Measurements from ENCODE around the gene CRYGD. TPM values are rescaled to one million over a fixed set of nuclear protein-coding genes. Genes with fewer than 3 reads are reported as not detected.

Gene CRYGD
- total and polyA plus RNA-seq, 2 of the 13 experiments (the other 11 are each of a cell fraction or from before 2014, with no cell fraction given) = not detected

DNA sequence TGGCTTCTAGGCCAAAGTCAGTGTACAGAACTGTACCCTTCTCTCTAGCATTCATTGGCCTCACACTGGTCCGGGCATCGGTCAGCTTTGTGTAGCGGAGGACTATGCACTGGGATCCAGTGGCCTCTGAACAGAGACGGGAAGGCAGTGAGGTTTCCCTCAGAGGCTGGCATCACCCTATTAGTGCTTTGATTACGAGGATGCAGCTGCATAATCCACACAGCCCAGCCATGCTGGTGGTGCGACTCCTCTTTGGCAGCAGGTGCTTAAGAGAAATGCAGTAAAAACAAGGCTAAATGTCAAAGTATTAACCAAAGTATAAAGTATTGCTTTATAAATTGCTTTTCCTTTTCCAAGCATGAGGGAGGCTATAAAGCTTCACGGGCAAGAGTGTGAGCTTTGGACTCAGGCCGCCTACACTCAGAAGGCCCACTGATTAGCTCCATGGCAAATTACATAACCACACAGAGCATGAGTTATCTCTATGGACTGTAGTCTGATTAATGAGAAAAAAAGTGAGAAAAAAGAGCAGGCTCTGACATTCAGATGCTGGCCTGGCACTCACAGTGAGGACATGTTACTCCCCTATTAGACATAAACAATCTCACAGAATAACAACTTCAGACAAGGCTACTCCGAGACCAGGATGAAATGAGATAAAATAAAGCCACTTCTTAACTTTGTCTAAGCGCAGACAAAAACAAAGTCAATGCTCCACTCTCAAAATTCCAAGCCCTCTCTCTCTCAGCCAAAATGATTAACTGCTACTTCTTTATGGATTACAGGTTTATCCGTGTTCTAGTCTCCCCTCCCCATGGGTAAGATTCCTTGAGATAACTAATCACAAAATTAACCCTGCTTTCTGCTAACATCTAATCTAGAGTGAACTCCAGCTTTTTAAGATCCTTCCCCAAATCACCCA, 11.7 kb upstream of the CRYGD start (continued):
- TF ChIP-seq, protein P1, sequence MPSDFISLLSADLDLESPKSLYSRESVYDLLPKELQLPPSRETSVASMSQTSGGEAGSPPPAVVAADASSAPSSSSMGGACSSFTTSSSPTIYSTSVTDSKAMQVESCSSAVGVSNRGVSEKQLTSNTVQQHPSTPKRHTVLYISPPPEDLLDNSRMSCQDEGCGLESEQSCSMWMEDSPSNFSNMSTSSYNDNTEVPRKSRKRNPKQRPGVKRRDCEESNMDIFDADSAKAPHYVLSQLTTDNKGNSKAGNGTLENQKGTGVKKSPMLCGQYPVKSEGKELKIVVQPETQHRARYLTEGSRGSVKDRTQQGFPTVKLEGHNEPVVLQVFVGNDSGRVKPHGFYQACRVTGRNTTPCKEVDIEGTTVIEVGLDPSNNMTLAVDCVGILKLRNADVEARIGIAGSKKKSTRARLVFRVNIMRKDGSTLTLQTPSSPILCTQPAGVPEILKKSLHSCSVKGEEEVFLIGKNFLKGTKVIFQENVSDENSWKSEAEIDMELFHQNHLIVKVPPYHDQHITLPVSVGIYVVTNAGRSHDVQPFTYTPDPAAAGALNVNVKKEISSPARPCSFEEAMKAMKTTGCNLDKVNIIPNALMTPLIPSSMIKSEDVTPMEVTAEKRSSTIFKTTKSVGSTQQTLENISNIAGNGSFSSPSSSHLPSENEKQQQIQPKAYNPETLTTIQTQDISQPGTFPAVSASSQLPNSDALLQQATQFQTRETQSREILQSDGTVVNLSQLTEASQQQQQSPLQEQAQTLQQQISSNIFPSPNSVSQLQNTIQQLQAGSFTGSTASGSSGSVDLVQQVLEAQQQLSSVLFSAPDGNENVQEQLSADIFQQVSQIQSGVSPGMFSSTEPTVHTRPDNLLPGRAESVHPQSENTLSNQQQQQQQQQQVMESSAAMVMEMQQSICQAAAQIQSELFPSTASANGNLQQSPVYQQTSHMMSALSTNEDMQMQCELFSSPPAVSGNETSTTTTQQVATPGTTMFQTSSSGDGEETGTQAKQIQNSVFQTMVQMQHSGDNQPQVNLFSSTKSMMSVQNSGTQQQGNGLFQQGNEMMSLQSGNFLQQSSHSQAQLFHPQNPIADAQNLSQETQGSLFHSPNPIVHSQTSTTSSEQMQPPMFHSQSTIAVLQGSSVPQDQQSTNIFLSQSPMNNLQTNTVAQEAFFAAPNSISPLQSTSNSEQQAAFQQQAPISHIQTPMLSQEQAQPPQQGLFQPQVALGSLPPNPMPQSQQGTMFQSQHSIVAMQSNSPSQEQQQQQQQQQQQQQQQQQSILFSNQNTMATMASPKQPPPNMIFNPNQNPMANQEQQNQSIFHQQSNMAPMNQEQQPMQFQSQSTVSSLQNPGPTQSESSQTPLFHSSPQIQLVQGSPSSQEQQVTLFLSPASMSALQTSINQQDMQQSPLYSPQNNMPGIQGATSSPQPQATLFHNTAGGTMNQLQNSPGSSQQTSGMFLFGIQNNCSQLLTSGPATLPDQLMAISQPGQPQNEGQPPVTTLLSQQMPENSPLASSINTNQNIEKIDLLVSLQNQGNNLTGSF (CRISPR knock-in tag; IDR thresholded peaks at IDR 0.05) = no peak
- TF ChIP-seq ATF7-NPFF (CRISPR knock-in tag; IDR thresholded peaks at IDR 0.05; ENCODE audit: low read depth) (no peak), MIER3 (CRISPR knock-in tag; IDR thresholded peaks at IDR 0.05; ENCODE audit: borderline replicate concordance) (no peak), ZMYM2 (CRISPR knock-in tag; IDR thresholded peaks at IDR 0.05) (0 out of 2 replicates have a peak, but pooled peaks have one; percentile 55), MED1 (CRISPR knock-in tag; IDR thresholded peaks at IDR 0.05) (no peak), SALL1 (CRISPR knock-in tag; IDR thresholded peaks at IDR 0.05) (peak; percentile 45), CEBPG (CRISPR knock-in tag; IDR thresholded peaks at IDR 0.05) (peak; percentile 58), NR2F6 (IDR thresholded peaks at IDR 0.05) (no peak), NR2F6 (CRISPR knock-in tag; IDR thresholded peaks at IDR 0.05) (peak; percentile 33; the same call in 1 of the 2 replicates), TGIF2 (CRISPR knock-in tag; IDR thresholded peaks at IDR 0.05) (no peak), ZNF331 (CRISPR knock-in tag; IDR thresholded peaks at IDR 0.05) (no peak), ATF1 (CRISPR knock-in tag; IDR thresholded peaks at IDR 0.05) (no peak), NR2F2 (IDR thresholded peaks at IDR 0.05; ENCODE audit: borderline replicate concordance, low read depth) (no peak), ZSCAN20 (CRISPR knock-in tag; IDR thresholded peaks at IDR 0.05; ENCODE audit: borderline replicate concordance) (no peak), BRCA1 (CRISPR knock-in tag; IDR thresholded peaks at IDR 0.05) (peak; percentile 64; the same call in 1 of the 2 replicates), POLR2G (IDR thresholded peaks at IDR 0.05; ENCODE audit: low read depth, low read length) (no peak), CBFB (CRISPR knock-in tag; IDR thresholded peaks at IDR 0.05) (no peak), HMG20A (CRISPR knock-in tag; IDR thresholded peaks at IDR 0.05; ENCODE audit: borderline replicate concordance) (peak; percentile 83; the same call in 1 of the 2 replicates), NRL (CRISPR knock-in tag; IDR thresholded peaks at IDR 0.05; ENCODE audit: borderline replicate concordance) (0 out of 2 replicates have a peak, but pooled peaks have one; percentile 66)
- TF ChIP-seq, protein P2, sequence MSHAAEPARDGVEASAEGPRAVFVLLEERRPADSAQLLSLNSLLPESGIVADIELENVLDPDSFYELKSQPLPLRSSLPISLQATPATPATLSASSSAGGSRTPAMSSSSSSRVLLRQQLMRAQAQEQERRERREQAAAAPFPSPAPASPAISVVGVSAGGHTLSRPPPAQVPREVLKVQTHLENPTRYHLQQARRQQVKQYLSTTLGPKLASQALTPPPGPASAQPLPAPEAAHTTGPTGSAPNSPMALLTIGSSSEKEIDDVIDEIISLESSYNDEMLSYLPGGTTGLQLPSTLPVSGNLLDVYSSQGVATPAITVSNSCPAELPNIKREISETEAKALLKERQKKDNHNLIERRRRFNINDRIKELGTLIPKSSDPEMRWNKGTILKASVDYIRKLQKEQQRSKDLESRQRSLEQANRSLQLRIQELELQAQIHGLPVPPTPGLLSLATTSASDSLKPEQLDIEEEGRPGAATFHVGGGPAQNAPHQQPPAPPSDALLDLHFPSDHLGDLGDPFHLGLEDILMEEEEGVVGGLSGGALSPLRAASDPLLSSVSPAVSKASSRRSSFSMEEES (CRISPR knock-in tag; IDR thresholded peaks at IDR 0.05) = peak; percentile 75
- TF ChIP-seq, protein P3, sequence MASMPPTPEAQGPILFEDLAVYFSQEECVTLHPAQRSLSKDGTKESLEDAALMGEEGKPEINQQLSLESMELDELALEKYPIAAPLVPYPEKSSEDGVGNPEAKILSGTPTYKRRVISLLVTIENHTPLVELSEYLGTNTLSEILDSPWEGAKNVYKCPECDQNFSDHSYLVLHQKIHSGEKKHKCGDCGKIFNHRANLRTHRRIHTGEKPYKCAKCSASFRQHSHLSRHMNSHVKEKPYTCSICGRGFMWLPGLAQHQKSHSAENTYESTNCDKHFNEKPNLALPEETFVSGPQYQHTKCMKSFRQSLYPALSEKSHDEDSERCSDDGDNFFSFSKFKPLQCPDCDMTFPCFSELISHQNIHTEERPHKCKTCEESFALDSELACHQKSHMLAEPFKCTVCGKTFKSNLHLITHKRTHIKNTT (CRISPR knock-in tag; IDR thresholded peaks at IDR 0.05) = no peak
- TF ChIP-seq, protein P4, sequence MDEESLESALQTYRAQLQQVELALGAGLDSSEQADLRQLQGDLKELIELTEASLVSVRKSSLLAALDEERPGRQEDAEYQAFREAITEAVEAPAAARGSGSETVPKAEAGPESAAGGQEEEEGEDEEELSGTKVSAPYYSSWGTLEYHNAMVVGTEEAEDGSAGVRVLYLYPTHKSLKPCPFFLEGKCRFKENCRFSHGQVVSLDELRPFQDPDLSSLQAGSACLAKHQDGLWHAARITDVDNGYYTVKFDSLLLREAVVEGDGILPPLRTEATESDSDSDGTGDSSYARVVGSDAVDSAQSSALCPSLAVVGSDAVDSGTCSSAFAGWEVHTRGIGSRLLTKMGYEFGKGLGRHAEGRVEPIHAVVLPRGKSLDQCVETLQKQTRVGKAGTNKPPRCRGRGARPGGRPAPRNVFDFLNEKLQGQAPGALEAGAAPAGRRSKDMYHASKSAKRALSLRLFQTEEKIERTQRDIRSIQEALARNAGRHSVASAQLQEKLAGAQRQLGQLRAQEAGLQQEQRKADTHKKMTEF (CRISPR knock-in tag; IDR thresholded peaks at IDR 0.05) = peak; percentile 45; the same call in 1 of the 2 replicates

Data from HepG2 (cell line).